Caco-2 (cell line): ENCODE data around the gene POU4F3. TPM values are rescaled to one million over a fixed set of nuclear protein-coding genes. Genes with fewer than 3 reads are reported as not detected.

ENCODE experiments used
- BruUV-seq: library from RNA; stranded (reverse); fragments of 400-500 nt; replicated peaks from 2 replicates; lab custom pipeline; 2021; lab: Mats Ljungman, UMichigan
- CTCF ChIA-PET: fragments of 300-600 bp; sonication (Branson Sonifier 250); formaldehyde crosslinking; loops from one replicate; lab custom pipeline; 2022; ENCODE audit warnings: antibody characterized with exemption; lab: Charles Lee
- POLR2A ChIA-PET: fragments of 300-600 bp; sonication (Branson Sonifier 250); formaldehyde crosslinking; loops from one replicate; lab custom pipeline; 2022; ENCODE audit warnings: antibody characterized with exemption; lab: Charles Lee
- DNase-seq, 2 experiments: peaks; one replicate each; pipeline versions ENCODE4 v3.0.0 to v3.0.0-alpha.2; 2020 to 2022
- H3K27me3 ChIP-seq: replicated peaks from 2 replicates; pipeline ENCODE4 v1.6.0; 2011; ENCODE audit warnings: low read length; ENCODE audit not compliant: control insufficient read depth, insufficient read depth
- H3K36me3 ChIP-seq: 2 replicates; pipeline ENCODE4 v1.5.1; 2011; ENCODE audit warnings: low read length; ENCODE audit not compliant: control insufficient read depth, insufficient read depth
- H3K4me1 ChIP-seq: fragments of 250-450 bp; sonication (Bioruptor Pico); 2 replicates; pipeline ENCODE4 v1.5.1; 2020; ENCODE audit warnings: mild to moderate bottlenecking
- H3K4me3 ChIP-seq: 2 replicates; pipeline ENCODE4 v1.5.1; 2011; ENCODE audit warnings: low read depth, mild to moderate bottlenecking, control low read depth, low read length
- H3K9me3 ChIP-seq: fragments of 250-450 bp; sonication (Bioruptor Pico); 2 replicates; pipeline ENCODE4 v1.5.1; 2020; ENCODE audit warnings: mild to moderate bottlenecking, moderate library complexity
- H3K27ac Mint-ChIP-seq: one replicate; pipeline ENCODE4 v1.8.0; 2022; ENCODE audit warnings: mixed read lengths; ENCODE audit not compliant: unreplicated experiment
- H3K27me3 Mint-ChIP-seq: one replicate; pipeline ENCODE4 v1.8.0; 2022; ENCODE audit warnings: mixed read lengths; ENCODE audit not compliant: insufficient read depth, unreplicated experiment
- H3K36me3 Mint-ChIP-seq: one replicate; pipeline ENCODE4 v1.8.0; 2022; ENCODE audit warnings: mild to moderate bottlenecking, mixed read lengths; ENCODE audit not compliant: insufficient read depth, unreplicated experiment
- H3K4me1 Mint-ChIP-seq: one replicate; pipeline ENCODE4 v1.8.0; 2022; ENCODE audit warnings: low read depth, mixed read lengths; ENCODE audit not compliant: unreplicated experiment
- H3K4me3 Mint-ChIP-seq: one replicate; pipeline ENCODE4 v1.8.0; 2022; ENCODE audit warnings: mild to moderate bottlenecking, moderate library complexity, mixed read lengths; ENCODE audit not compliant: unreplicated experiment
- H3K9me3 Mint-ChIP-seq: one replicate; pipeline ENCODE4 v1.8.0; 2022; ENCODE audit warnings: mixed read lengths; ENCODE audit not compliant: unreplicated experiment
- intact Hi-C: fragments of 100-400 bp; cut with micrococcal nuclease; formaldehyde crosslinking; loops from one replicate; pipeline ENCODE4 v1.10.0; 2022; ENCODE audit not compliant: unreplicated experiment
- total RNA-seq: library from RNA; stranded (reverse); gene quantifications from 2 replicates; pipeline ENCODE4 v1.2.3, GENCODE V29; 2022
- TF ChIP-seq, protein P1 (sequence below), 2 experiments: fragments of 200-600 bp in 1 of 2; IDR thresholded peaks; 1 replicate in 1 of 2; 2 replicates in 1 of 2; pipeline versions ENCODE4 v1.5.1 to v1.8.0; 2011 to 2022; ENCODE audit warnings: antibody characterized with exemption in 1 of 2, control low read depth in 1 of 2, inconsistent platforms in 1 of 2, low read depth in 1 of 2, low read length in 1 of 2, mild to moderate bottlenecking in 1 of 2, moderate library complexity in 1 of 2; ENCODE audit not compliant: insufficient read depth in 1 of 2, severe bottlenecking in 1 of 2, unreplicated experiment in 1 of 2

Gene POU4F3
- total RNA-seq, 1 experiment from 2014 or later, result not detected

DNA sequence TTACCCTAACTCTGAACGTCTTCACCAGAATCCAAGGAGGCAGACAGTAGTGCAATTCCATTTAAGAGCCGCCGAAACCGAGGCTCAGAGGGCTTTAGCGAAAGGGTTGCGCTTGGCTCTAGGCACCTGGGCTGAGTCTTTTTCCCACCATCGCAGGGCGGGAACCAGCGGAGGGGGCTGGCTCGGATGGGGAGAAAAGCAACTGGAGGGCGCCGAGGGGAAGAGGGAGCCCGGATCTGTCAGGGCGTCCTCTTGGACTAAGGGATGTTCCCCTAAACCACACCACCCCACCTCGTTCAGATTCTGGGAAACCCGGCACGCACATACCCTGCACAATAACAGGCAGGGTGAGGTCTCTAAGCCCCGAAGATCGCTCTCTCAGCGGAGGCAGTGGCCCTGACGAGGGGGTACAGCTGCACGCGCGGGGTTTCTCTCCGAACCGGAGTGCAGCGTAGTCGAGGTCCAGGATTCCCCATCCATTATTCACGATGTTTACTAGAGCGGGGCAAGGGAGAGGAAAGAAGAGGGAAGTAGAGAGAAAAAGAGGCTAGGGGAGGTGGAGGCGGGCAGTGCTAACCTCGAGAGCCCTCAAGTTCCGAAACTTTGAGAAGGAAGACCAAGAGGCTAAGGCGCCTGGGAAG, 1.3 kb upstream of the POU4F3 start:
- Mint-ChIP-seq H3K36me3 (no peaks in the 10 kb centered on the region), H3K27ac (no peak overlapping the region), H3K27me3 (peaks cover 33% of the 10 kb centered on the region), H3K9me3 (no peaks in the 10 kb centered on the region), H3K4me3 (no peak overlapping the region), H3K4me1 (no peaks in the 10 kb centered on the region)
- Histone ChIP-seq H3K9me3 (no peaks in the 10 kb centered on the region), H3K36me3 (no peaks in the 10 kb centered on the region), H3K4me1 (no peaks in the 10 kb centered on the region), H3K4me3 (no peak overlapping the region), H3K27me3 (no peaks in the 10 kb centered on the region; the same call in none of the 2 replicates)
- no TSS peak for BruUV-seq
- no peak for DNase-seq
- POLR2A ChIA-PET, result no interaction called here
- CTCF ChIA-PET, result no interaction called here
- TF ChIP-seq, protein P1, sequence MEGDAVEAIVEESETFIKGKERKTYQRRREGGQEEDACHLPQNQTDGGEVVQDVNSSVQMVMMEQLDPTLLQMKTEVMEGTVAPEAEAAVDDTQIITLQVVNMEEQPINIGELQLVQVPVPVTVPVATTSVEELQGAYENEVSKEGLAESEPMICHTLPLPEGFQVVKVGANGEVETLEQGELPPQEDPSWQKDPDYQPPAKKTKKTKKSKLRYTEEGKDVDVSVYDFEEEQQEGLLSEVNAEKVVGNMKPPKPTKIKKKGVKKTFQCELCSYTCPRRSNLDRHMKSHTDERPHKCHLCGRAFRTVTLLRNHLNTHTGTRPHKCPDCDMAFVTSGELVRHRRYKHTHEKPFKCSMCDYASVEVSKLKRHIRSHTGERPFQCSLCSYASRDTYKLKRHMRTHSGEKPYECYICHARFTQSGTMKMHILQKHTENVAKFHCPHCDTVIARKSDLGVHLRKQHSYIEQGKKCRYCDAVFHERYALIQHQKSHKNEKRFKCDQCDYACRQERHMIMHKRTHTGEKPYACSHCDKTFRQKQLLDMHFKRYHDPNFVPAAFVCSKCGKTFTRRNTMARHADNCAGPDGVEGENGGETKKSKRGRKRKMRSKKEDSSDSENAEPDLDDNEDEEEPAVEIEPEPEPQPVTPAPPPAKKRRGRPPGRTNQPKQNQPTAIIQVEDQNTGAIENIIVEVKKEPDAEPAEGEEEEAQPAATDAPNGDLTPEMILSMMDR (IDR thresholded peaks at IDR 0.05; ENCODE audit: insufficient read depth in 1 of 2, low read depth in 1 of 2, low read length in 1 of 2, severe bottlenecking in 1 of 2, unreplicated experiment in 1 of 2), result no peak
- intact Hi-C loops, result no loop called here

DNA sequence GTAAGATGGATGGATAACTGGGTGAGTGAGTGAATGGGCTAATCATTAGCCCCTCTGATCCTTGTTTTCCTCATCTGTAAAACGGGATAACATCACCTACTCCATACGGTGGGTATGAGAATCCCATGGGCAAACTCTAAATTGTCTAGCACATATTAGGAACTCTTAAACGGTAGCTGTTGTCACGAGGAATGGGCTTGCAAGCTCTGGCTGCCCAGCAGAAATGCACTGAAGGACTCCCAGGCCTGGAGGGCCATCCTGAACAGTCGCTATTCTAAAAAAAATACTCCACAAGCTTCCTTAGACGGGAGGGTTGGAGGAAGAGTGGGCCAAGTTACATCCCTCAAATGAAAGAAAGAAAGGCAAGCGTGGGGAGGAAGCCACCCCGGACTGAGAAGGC, 711 bp upstream of the POU4F3 start:
- BruUV-seq, result no TSS peak
- H3K9me3 Mint-ChIP-seq, result no peaks in the 10 kb centered on the region
- no peak for DNase-seq
- Histone ChIP-seq H3K4me1 (no peaks in the 10 kb centered on the region), H3K4me3 (no peak overlapping the region), H3K36me3 (no peaks in the 10 kb centered on the region), H3K9me3 (no peaks in the 10 kb centered on the region), H3K27me3 (no peaks in the 10 kb centered on the region; the same call in none of the 2 replicates)
- POLR2A ChIA-PET, result no interaction called here
- peaks cover 38% of the 10 kb centered on the region for H3K27me3 Mint-ChIP-seq
- CTCF ChIA-PET, result no interaction called here
- H3K4me1 Mint-ChIP-seq, result no peaks in the 10 kb centered on the region
- intact Hi-C loops, result no loop called here
- no peak overlapping the region for H3K27ac Mint-ChIP-seq
- H3K4me3 Mint-ChIP-seq, result peak overlapping the region; percentile 59
- TF ChIP-seq, protein P1 (IDR thresholded peaks at IDR 0.05; ENCODE audit: insufficient read depth in 1 of 2, low read depth in 1 of 2, low read length in 1 of 2, severe bottlenecking in 1 of 2, unreplicated experiment in 1 of 2), result no peak
- no peaks in the 10 kb centered on the region for H3K36me3 Mint-ChIP-seq

DNA sequence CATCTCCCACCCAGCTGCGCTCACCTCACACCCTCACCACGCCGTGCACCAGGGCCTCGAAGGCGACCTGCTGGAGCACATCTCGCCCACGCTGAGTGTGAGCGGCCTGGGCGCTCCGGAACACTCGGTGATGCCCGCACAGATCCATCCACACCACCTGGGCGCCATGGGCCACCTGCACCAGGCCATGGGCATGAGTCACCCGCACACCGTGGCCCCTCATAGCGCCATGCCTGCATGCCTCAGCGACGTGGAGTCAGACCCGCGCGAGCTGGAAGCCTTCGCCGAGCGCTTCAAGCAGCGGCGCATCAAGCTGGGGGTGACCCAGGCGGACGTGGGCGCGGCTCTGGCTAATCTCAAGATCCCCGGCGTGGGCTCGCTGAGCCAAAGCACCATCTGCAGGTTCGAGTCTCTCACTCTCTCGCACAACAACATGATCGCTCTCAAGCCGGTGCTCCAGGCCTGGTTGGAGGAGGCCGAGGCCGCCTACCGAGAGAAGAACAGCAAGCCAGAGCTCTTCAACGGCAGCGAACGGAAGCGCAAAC, 1.1 kb downstream of the POU4F3 start:
- intact Hi-C loops, result no loop called here
- Histone ChIP-seq H3K9me3 (no peaks in the 10 kb centered on the region), H3K36me3 (no peaks in the 10 kb centered on the region), H3K4me1 (no peaks in the 10 kb centered on the region), H3K27me3 (peaks cover 1% of the 10 kb centered on the region), H3K4me3 (no peak overlapping the region)
- H3K27ac Mint-ChIP-seq, result no peak overlapping the region
- TF ChIP-seq, protein P1 (IDR thresholded peaks at IDR 0.05; ENCODE audit: insufficient read depth in 1 of 2, low read depth in 1 of 2, low read length in 1 of 2, severe bottlenecking in 1 of 2, unreplicated experiment in 1 of 2), result no peak
- CTCF ChIA-PET, result no interaction called here
- no peaks in the 10 kb centered on the region for H3K36me3 Mint-ChIP-seq
- BruUV-seq, result no TSS peak
- no peak for DNase-seq
- POLR2A ChIA-PET, result no interaction called here
- H3K27me3 Mint-ChIP-seq, result peaks cover 36% of the 10 kb centered on the region
- no peaks in the 10 kb centered on the region for H3K9me3 Mint-ChIP-seq
- no peaks in the 10 kb centered on the region for H3K4me1 Mint-ChIP-seq
- no peak overlapping the region for H3K4me3 Mint-ChIP-seq
